Measurements from ENCODE around the gene BSPRY. TPM values are rescaled to one million over a fixed set of nuclear protein-coding genes. Genes with fewer than 3 reads are reported as not detected.

The BSPRY gene
- total RNA-seq (2021) (6.4 to 8.0 TPM (median 7.2 TPM) in 3 replicates), Bru-seq, nascent RNA (percentile 56 among the genes with signal in this experiment)
- long read RNA-seq, experiment 1, transcript BSPRY-201 (6 exons, 2,339 nt) = major isoform, 38 of 53 reads
- long read RNA-seq, experiment 1, partial matches to known transcripts = 5 of 53 reads
- long read RNA-seq, experiment 1, other reads (novel, unspliced or antisense) = 10 of 53 reads
- long read RNA-seq, experiment 2, partial matches to known transcripts = 6 of 20 reads
- long read RNA-seq, experiment 2, other reads (novel, unspliced or antisense) = 9 of 20 reads
- long read RNA-seq, experiment 3 = 0 reads

GRCh38 chr9:113349445-113350094 is at the start of gene BSPRY:
Gene BSPRY (plus strand): TSS chr9:113349541. CDS start chr9:113349580, 39 bp downstream.
- H3K4me1 Mint-ChIP-seq = peaks cover 19% of the 10 kb centered on the region
- no peaks in the 10 kb centered on the region for H3K36me3 Mint-ChIP-seq
- CTCF ChIA-PET = interaction anchor here (0.8 to 3.0 kb wide), 10 partner anchors 9 to 306 kb away, joined by 3 to 16 read pairs (median 4); partner anchors contain the start of genes ALAD, C9orf43, CDC26 and POLE3
- ATAC-seq (peak; percentile 88), DNase-seq (ENCODE audit: low spot score) (peak; percentile 35)
- H3K9me3 Mint-ChIP-seq = no peaks in the 10 kb centered on the region
- POLR2A ChIA-PET = interaction anchor here (0.6 to 1.5 kb wide), 3 partner anchors 10 to 62 kb away, joined by 3 to 15 read pairs (median 3); partner anchors contain the start of genes HDHD3 and WDR31
- H3K27me3 Mint-ChIP-seq (ENCODE audit: low read depth) = peaks cover 39% of the 10 kb centered on the region
- no peak within 1 kb of the TSS for H3K27ac Mint-ChIP-seq
- H3K4me3 Mint-ChIP-seq = peak within 1 kb of the TSS; percentile 83
- TF ChIP-seq ETV6 (CRISPR knock-in tag; IDR thresholded peaks at IDR 0.05) (0 out of 2 replicates have a peak, but pooled peaks have one; percentile 34), OVOL2 (CRISPR knock-in tag; IDR thresholded peaks at IDR 0.05; ENCODE audit: borderline replicate concordance) (no peak), IRF1 (CRISPR knock-in tag; IDR thresholded peaks at IDR 0.05) (no peak), NFYB (CRISPR knock-in tag; conservative IDR thresholded peaks at IDR 0.05; ENCODE audit: low read depth) (no peak), TP53 (CRISPR knock-in tag; IDR thresholded peaks at IDR 0.05) (peak; percentile 67; the same call in 1 of the 2 replicates), CREM (CRISPR knock-in tag; IDR thresholded peaks at IDR 0.05) (peak; percentile 47; the same call in 1 of the 2 replicates), ZNF532 (CRISPR knock-in tag; IDR thresholded peaks at IDR 0.05; ENCODE audit: borderline replicate concordance) (no peak), SP1 (CRISPR knock-in tag; conservative IDR thresholded peaks at IDR 0.05) (peak; percentile 68), ZNF317 (CRISPR knock-in tag; IDR thresholded peaks at IDR 0.05; ENCODE audit: borderline replicate concordance, low read depth) (no peak; the same call in 1 of the 2 replicates), ZNF219 (CRISPR knock-in tag; IDR thresholded peaks at IDR 0.05; ENCODE audit: borderline replicate concordance) (no peak), FOXP1 (CRISPR knock-in tag; IDR thresholded peaks at IDR 0.05; ENCODE audit: borderline replicate concordance) (peak; percentile 49; the same call in 1 of the 2 replicates), E2F5 (CRISPR knock-in tag; IDR thresholded peaks at IDR 0.05) (peak; percentile 46; the same call in 1 of the 2 replicates), ATF3 (CRISPR knock-in tag; conservative IDR thresholded peaks at IDR 0.05) (no peak), MXD4 (CRISPR knock-in tag; IDR thresholded peaks at IDR 0.05; ENCODE audit: borderline replicate concordance) (no peak), ZNF281 (CRISPR knock-in tag; IDR thresholded peaks at IDR 0.05) (no peak), GTF2I (CRISPR knock-in tag; conservative IDR thresholded peaks at IDR 0.05) (peak; percentile 92), JAZF1 (CRISPR knock-in tag; IDR thresholded peaks at IDR 0.05) (no peak), JUN (CRISPR knock-in tag; IDR thresholded peaks at IDR 0.05) (no peak), ARID4B (CRISPR knock-in tag; IDR thresholded peaks at IDR 0.05; ENCODE audit: borderline replicate concordance) (no peak), ZNF121 (CRISPR knock-in tag; IDR thresholded peaks at IDR 0.05) (no peak), ESRRA (CRISPR knock-in tag; IDR thresholded peaks at IDR 0.05; ENCODE audit: borderline replicate concordance) (no peak)

Data from WTC11 (cell line).